IPS-15b (cell line): ENCODE measurements around the gene ARHGAP6.

ENCODE experiments used
- H3K27me3 ChIP-seq: one replicate; pipeline ENCODE4 v1.6.1; 2013; ENCODE audit warnings: low read length; ENCODE audit not compliant: control insufficient read depth, insufficient read depth
- H3K36me3 ChIP-seq: one replicate; pipeline ENCODE4 v1.6.1; 2013; ENCODE audit warnings: low read length; ENCODE audit not compliant: control insufficient read depth, insufficient read depth
- H3K4me1 ChIP-seq: one replicate; pipeline ENCODE4 v1.6.1; 2013; ENCODE audit warnings: mild to moderate bottlenecking, low read length; ENCODE audit not compliant: control insufficient read depth, insufficient read depth
- H3K4me3 ChIP-seq: one replicate; pipeline ENCODE4 v1.5.1; 2013; ENCODE audit warnings: low read depth, low read length
- H3K9ac ChIP-seq: one replicate; pipeline ENCODE4 v1.6.1; 2013; ENCODE audit warnings: low read depth, mild to moderate bottlenecking, low read length
- H3K9me3 ChIP-seq: one replicate; pipeline ENCODE4 v1.6.1; 2013; ENCODE audit warnings: mild to moderate bottlenecking, low read length; ENCODE audit not compliant: control insufficient read depth, insufficient read depth

ARHGAP6 gene

GRCh38 chrX:11408783-11409182 lies 256.9 kb downstream of the ARHGAP6 start:
- Histone ChIP-seq H3K9me3 (no peaks in the 10 kb centered on the region), H3K4me1 (no peaks in the 10 kb centered on the region), H3K36me3 (no peaks in the 10 kb centered on the region), H3K9ac (no peak overlapping the region), H3K27me3 (no peaks in the 10 kb centered on the region), H3K4me3 (no peak overlapping the region)

- Histone ChIP-seq H3K27me3 (no peaks in the 10 kb centered on the region), H3K4me3 (no peak overlapping the region), H3K4me1 (no peaks in the 10 kb centered on the region), H3K9ac (no peak overlapping the region), H3K36me3 (no peaks in the 10 kb centered on the region), H3K9me3 (no peaks in the 10 kb centered on the region)
Measured at GRCh38 chrX:11408109-11408405, 257.7 kb downstream of the ARHGAP6 start.

DNA sequence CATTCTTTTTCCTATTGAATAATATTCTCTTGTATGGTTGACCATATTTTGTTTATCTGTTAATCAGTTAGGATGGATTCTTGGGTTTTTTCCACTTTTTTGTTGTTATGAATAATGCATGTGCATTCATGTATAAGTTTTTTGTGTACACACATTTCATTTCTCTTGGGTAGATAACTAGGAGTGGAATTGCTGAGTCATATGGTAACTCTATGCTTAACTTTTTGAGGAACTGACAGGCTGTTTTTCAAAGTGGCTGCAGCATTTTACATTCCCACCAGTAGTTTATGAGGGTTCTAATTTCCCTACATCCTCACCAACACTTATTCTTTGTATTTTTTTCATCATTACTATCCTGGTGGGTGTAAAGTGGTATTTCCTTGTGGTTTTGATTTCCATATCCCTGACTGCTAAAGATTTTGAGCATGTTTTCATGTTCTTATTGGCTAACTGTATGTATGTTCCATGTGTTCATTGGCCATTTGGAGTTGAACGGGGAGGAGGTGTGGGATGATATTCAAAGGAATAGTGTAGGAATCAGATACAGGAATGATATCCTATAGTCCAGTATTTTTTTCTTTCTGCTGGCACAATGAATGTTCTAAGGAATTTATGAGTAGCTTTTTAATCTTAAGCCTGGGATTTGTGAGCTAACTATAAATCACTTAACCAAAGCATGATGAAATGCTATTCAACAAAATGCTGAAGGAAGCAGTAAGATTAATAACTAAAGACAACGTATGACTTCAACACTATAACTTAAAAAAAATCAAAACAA lies 258.2 kb downstream of the ARHGAP6 start:
- no peaks in the 10 kb centered on the region for H3K9me3 ChIP-seq
- H3K27me3 ChIP-seq, result no peaks in the 10 kb centered on the region
- H3K36me3 ChIP-seq, result no peaks in the 10 kb centered on the region
- H3K4me3 ChIP-seq, result no peak overlapping the region
- H3K9ac ChIP-seq, result no peak overlapping the region
- no peaks in the 10 kb centered on the region for H3K4me1 ChIP-seq

DNA sequence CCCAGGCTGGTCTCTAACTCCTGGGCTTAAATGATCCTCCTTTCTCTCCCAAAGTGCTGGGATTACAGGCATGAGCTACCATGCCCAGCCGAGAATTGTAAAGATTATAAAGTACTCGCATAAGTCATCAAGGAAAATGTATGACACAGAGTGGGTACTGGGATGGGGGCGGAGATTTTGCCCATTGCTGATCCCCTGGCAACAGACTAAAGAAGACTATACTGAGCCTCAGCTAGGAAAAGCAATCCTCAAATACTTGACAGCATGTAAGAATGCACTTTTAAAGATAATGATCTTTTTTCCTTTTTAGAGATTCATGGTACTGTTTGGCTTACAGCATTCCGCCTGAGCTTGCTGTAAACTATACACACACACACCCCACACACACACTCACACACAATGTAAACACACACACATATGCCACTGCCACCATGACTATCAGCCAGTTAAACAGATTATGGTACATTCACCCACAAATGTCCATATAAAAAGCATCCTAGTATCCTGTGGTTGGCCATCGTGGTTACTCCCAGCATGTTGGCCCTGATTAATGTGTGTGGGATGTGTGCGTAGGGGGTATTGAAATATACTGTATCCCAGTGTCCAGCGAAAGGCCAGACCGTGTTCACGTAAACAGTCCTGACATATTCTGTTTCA lies 259.5 kb downstream of the ARHGAP6 start:
- no peaks in the 10 kb centered on the region for H3K4me1 ChIP-seq

DNA sequence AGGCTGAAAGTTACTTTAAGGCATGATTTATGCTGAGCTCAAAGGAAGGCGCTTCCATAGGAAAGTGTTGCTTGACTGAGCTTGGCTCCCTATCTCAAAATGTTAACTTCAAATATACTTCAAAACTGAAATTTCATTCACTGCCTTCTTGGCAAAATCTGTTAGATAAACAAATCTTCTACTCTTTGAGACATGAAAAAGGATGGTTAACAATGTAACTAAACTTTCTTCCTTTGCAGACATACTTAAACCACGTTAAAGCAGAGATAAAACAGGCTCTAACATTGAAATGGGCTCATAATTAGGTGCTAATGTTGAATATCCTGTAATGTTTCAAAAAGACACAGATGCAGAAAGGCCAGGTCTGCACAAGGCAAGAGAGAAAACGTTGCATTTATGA lies 262.1 kb downstream of the ARHGAP6 start:
- H3K9me3 ChIP-seq, result no peaks in the 10 kb centered on the region
- H3K27me3 ChIP-seq, result no peaks in the 10 kb centered on the region
- no peak overlapping the region for H3K4me3 ChIP-seq
- H3K4me1 ChIP-seq, result no peaks in the 10 kb centered on the region
- no peaks in the 10 kb centered on the region for H3K36me3 ChIP-seq
- H3K9ac ChIP-seq, result no peak overlapping the region

More for the DNA sequence above, 259.5 kb downstream of the ARHGAP6 start:
- Histone ChIP-seq H3K27me3 (no peaks in the 10 kb centered on the region), H3K9me3 (no peaks in the 10 kb centered on the region), H3K4me3 (no peak overlapping the region), H3K36me3 (no peaks in the 10 kb centered on the region), H3K9ac (no peak overlapping the region)

- Histone ChIP-seq H3K4me1 (no peaks in the 10 kb centered on the region), H3K4me3 (no peak overlapping the region), H3K9me3 (no peaks in the 10 kb centered on the region), H3K36me3 (no peaks in the 10 kb centered on the region), H3K9ac (no peak overlapping the region), H3K27me3 (no peaks in the 10 kb centered on the region)
Measured at GRCh38 chrX:11401966-11402365, 263.8 kb downstream of the ARHGAP6 start.

DNA sequence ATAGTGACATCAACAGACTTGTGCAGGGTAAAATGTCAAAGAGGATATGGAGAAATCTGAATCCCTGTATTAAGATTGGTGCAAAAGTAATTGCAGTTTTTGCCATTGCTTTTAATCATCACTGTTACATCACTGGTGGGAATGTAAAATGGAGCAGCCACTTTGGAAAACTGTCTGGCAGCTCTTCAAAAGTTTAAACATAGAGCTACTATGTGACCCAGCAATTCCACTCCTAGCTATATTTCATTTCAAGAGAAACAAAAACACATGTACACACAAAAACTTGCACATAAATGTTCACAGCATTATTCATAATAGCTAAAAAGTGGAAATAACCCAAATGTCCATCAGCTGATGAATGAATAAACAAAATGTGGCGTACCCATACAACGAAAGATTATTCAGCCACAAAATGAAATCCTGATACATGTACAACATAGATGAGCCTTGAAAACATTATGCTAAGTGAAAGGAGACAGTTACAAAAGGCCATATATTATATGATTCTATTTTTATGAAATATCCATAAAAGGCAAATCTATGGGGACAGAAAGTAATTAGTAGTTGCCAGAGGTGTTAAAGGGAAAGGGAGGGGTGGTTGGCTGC lies 266.1 kb downstream of the ARHGAP6 start:
- Histone ChIP-seq H3K9me3 (no peaks in the 10 kb centered on the region), H3K27me3 (no peaks in the 10 kb centered on the region), H3K4me3 (no peak overlapping the region), H3K4me1 (no peaks in the 10 kb centered on the region), H3K9ac (no peak overlapping the region), H3K36me3 (no peaks in the 10 kb centered on the region)

GRCh38 chrX:11398785-11399184 lies 266.9 kb downstream of the ARHGAP6 start:
- Histone ChIP-seq H3K36me3 (no peaks in the 10 kb centered on the region), H3K27me3 (no peaks in the 10 kb centered on the region), H3K4me1 (no peaks in the 10 kb centered on the region), H3K9ac (no peak overlapping the region), H3K4me3 (no peak overlapping the region), H3K9me3 (no peaks in the 10 kb centered on the region)

GRCh38 chrX:11398139-11398538 lies 267.6 kb downstream of the ARHGAP6 start:
- no peaks in the 10 kb centered on the region for H3K36me3 ChIP-seq
- no peak overlapping the region for H3K4me3 ChIP-seq
- H3K9ac ChIP-seq, result no peak overlapping the region
- H3K4me1 ChIP-seq, result no peaks in the 10 kb centered on the region
- H3K9me3 ChIP-seq, result no peaks in the 10 kb centered on the region
- no peaks in the 10 kb centered on the region for H3K27me3 ChIP-seq

GRCh38 chrX:11397680-11398079 lies 268.0 kb downstream of the ARHGAP6 start:
- no peaks in the 10 kb centered on the region for H3K9me3 ChIP-seq
- no peaks in the 10 kb centered on the region for H3K27me3 ChIP-seq
- no peak overlapping the region for H3K9ac ChIP-seq
- H3K36me3 ChIP-seq, result no peaks in the 10 kb centered on the region
- no peak overlapping the region for H3K4me3 ChIP-seq
- H3K4me1 ChIP-seq, result no peaks in the 10 kb centered on the region

DNA sequence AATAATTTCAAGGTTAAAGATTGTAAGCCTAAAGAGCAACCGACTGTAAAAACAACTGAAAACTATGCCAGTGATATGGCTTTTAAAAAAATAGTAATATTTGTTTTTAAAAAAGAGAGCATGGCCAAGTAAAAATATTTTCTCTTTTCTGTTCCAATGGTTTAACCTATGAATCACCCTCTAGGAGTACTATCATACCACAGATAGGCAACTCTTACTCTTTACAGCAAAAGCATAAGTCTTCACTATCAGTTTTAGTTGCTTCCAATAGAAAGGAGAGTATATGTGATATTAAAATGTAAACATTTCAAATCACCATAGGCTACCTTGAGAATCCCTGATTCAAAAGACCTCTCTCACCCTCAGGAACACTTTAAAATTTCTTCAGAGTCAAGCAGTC lies 269.9 kb downstream of the ARHGAP6 start:
- no peak overlapping the region for H3K9ac ChIP-seq

More for the DNA sequence above, 269.9 kb downstream of the ARHGAP6 start:
- Histone ChIP-seq H3K4me1 (no peaks in the 10 kb centered on the region), H3K4me3 (no peak overlapping the region), H3K36me3 (no peaks in the 10 kb centered on the region), H3K9me3 (no peaks in the 10 kb centered on the region), H3K27me3 (no peaks in the 10 kb centered on the region)
